GM13977 (cell line): Measurements from ENCODE around the gene XIRP2.

Experiments used
- DNase-seq: peaks from one replicate; pipeline ENCODE4 v3.0.0; 2012; ENCODE audit warnings: low spot score
- in situ Hi-C: fragments of 300-500 bp; cut with MboI; formaldehyde crosslinking; loops from one replicate; pipeline ENCODE4 v1.12.0; 2022; ENCODE audit warnings: low sequenced_read_pairs, low pct_unique_long_range_greater_than_20kb, mixed read lengths, inconsistent platforms; ENCODE audit not compliant: unreplicated experiment
- TF ChIP-seq, protein P1 (sequence below): IDR thresholded peaks from 2 replicates; pipeline ENCODE4 v1.5.1; 2012; ENCODE audit warnings: mild to moderate bottlenecking, control low read depth; ENCODE audit not compliant: insufficient read depth; ENCODE audit errors: extremely low read depth, missing control alignments

Gene XIRP2

DNA sequence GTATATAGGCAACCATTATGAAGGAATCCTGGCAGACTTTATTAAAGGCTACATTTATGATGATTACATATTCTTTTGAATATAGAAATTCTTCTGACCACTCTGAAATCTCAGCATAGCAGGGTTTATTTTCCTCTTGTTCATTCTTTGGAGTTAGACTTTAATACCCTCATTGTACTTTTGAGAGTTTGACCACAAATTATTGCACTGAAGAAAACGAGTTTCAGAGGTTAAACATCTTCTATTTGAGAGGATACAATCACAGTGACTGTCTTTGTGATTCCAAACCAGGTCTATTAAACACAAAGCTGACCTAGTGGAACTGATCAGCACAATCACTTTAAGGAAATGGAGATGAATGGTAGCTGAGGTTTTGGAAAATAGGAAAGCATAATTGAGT lies 71.3 kb downstream of the XIRP2 start:
- in situ Hi-C loops = no loop called here
- TF ChIP-seq, protein P1, sequence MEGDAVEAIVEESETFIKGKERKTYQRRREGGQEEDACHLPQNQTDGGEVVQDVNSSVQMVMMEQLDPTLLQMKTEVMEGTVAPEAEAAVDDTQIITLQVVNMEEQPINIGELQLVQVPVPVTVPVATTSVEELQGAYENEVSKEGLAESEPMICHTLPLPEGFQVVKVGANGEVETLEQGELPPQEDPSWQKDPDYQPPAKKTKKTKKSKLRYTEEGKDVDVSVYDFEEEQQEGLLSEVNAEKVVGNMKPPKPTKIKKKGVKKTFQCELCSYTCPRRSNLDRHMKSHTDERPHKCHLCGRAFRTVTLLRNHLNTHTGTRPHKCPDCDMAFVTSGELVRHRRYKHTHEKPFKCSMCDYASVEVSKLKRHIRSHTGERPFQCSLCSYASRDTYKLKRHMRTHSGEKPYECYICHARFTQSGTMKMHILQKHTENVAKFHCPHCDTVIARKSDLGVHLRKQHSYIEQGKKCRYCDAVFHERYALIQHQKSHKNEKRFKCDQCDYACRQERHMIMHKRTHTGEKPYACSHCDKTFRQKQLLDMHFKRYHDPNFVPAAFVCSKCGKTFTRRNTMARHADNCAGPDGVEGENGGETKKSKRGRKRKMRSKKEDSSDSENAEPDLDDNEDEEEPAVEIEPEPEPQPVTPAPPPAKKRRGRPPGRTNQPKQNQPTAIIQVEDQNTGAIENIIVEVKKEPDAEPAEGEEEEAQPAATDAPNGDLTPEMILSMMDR = no peak

DNA sequence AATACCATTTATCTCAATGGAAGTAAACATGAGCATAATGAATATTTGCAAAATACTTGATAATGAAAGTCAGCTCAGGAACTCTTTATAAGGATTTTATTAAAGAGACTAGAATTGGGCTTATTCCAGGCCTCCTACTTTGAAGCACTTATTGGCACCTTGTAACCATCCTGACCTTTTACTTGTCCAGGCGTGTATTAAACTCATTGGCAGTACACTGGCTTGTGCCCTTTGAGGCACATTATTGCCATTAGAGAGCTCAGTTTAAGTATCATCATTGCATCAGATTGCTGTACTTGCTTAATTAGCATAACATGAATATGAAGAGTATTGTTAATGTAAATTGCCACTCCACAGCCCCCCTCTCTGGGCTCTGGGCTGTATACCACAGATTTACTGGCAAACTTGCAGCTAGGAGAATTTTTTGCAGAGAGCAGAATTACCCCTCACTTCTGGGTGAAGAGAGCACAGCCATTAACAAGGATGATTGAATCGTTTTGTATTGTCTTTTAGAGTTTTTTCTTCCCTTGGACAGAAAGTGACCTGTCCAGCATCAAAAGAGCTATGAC lies 72.5 kb downstream of the XIRP2 start:
- in situ Hi-C loops = no loop called here
- TF ChIP-seq, protein P1 = no peak
- DNase-seq = no peak

More for the DNA sequence above, 71.3 kb downstream of the XIRP2 start:
- no peak for DNase-seq

DNA sequence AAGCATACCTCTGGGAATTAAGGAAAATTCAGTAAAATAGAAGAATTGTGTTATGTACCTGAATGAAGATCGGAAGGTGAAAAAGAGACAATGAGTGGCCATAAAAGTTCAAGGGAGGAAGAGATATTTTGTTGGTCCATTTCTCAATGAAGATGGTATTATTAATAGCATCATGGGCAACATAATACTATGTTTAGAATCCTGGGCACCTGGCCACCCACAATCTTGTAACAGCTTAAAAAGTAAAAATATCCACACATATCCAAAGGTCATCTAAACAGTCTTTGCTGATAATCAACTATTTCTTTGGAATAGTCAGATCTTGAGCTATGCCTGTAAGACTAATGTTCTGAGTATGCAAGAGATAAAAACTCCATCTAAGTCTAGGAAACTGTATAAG lies 73.7 kb downstream of the XIRP2 start:
- TF ChIP-seq, protein P1 = no peak
- no peak for DNase-seq
- in situ Hi-C loops = no loop called here

DNA sequence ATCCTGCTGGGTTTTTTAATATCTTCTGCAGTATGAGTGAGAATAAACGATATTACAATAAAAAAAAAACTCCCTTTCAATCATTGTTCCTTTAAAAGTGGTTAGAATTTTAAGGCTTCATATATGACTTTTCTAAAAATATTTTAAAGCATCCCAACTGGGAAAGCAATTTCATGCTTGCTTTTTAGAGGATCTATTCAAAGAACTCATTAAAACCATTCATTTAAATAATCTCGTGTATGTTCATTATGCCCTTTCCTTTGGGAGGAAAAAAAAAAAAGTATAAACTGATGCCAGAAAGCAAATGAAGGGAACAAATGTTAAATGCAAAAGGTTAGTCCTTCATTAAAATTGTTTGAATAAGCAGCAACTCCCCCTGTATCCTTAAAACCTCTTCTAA lies 81.2 kb downstream of the XIRP2 start:
- in situ Hi-C loops = no loop called here
- DNase-seq = no peak
- TF ChIP-seq, protein P1 = no peak

DNA sequence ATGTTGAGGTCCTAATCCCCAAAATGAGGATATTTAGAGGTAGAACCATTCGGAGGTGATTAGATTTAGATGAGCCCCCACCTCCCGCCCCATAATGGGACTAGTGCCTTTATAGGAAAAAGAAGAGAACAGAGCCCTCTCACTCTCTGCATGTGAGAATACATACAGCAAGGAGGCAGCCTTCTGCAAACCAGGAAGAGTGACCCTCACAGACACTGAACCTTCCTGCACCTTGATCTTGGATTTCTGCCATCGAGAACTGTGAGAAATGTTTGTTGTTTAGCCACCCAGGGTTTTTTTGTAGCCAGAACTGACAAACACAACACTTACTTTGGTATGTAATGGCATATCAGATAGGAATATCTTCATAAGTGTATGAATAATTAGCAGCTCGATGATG lies 83.7 kb downstream of the XIRP2 start:
- in situ Hi-C loops = no loop called here
- TF ChIP-seq, protein P1 = no peak
- DNase-seq = no peak

DNA sequence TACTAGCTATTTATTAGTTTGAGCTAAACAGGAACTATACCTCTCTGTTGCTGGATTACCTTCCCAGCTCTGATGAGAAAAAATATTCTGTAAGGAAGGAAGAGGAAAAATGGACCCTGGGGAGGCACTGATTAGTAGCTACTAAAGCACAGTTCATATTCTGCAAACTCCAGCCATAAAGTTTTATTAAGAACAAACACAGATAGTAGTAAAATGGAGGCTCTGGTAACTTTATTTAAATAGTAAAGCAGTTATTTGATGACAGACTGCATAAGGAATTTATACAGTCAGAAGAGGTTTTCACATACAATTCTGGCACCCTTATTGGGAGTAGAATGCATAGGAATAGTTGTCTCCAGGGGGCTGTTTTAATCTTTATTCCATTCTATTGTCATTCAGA lies 84.1 kb downstream of the XIRP2 start:
- in situ Hi-C loops = no loop called here
- DNase-seq = no peak
- TF ChIP-seq, protein P1 = no peak

DNA sequence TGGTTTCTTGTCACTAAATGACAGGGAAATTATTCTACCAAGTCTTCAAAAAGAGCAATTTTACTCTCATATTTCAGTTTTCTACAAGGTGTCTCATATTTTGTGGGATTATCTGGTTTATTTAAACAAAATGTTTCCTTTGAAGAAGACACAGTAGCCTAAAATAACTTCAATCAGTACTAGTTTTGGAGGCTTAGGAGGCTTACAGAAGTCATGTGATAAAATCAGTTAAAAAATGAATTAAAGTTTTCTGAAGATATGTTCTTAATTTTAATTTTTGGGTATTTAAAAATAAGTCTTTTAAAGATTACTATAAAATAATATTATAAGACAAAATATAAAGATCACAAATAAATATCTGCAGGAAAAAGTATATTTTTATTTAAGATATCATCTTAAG lies 95.9 kb downstream of the XIRP2 start:
- no peak for DNase-seq
- TF ChIP-seq, protein P1 = no peak
- in situ Hi-C loops = no loop called here
